Measurements from ENCODE around the gene PCDHGA2.
"Not testable (repeated sequence)": the region's sequence is repeated elsewhere in the genome, so short reads cannot be mapped to it uniquely, and the experiment has no call there.

The PCDHGA2 gene

GRCh38 chr5:141384471-141385267, 46.1 kb downstream of the PCDHGA2 start:
- DNase-seq (ENCODE audit: low read depth), result no peak
- H3K4me3 ChIP-seq (ENCODE audit: low read depth, low read length), result no peak overlapping the region
- TF ChIP-seq, protein P1, sequence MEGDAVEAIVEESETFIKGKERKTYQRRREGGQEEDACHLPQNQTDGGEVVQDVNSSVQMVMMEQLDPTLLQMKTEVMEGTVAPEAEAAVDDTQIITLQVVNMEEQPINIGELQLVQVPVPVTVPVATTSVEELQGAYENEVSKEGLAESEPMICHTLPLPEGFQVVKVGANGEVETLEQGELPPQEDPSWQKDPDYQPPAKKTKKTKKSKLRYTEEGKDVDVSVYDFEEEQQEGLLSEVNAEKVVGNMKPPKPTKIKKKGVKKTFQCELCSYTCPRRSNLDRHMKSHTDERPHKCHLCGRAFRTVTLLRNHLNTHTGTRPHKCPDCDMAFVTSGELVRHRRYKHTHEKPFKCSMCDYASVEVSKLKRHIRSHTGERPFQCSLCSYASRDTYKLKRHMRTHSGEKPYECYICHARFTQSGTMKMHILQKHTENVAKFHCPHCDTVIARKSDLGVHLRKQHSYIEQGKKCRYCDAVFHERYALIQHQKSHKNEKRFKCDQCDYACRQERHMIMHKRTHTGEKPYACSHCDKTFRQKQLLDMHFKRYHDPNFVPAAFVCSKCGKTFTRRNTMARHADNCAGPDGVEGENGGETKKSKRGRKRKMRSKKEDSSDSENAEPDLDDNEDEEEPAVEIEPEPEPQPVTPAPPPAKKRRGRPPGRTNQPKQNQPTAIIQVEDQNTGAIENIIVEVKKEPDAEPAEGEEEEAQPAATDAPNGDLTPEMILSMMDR (IDR thresholded peaks at IDR 0.05; ENCODE audit: low read depth, low read length, missing control alignments), result no peak
- in situ Hi-C loops (cut with HindIII; ENCODE audit: low sequenced_read_pairs), result loop anchor here (5.0 kb wide), 1 partner anchor 47 kb away; the partner anchor contains the start of gene PCDHGA2

- in situ Hi-C loops (cut with HindIII; ENCODE audit: low sequenced_read_pairs), result loop anchor here (5.0 kb wide), 1 partner anchor 50 kb away; the partner anchor contains the start of gene PCDHGA2
- H3K4me3 ChIP-seq (ENCODE audit: low read depth, low read length), result peak within 1 kb of the TSS; percentile 24
These were observed 49.2 kb downstream of the PCDHGA2 start, which contains the start of gene PCDHGB4 for GRCh38 chr5:141387557-141388311. Gene PCDHGB4, plus strand, starts transcription at chr5:141387698. Its CDS starts 187 bp downstream, at chr5:141387885.

GRCh38 chr5:141388661-141389060, 50.1 kb downstream of the PCDHGA2 start:
- TF ChIP-seq, protein P1 (IDR thresholded peaks at IDR 0.05; ENCODE audit: low read depth, low read length, missing control alignments), result no peak
- no peak overlapping the region for H3K4me3 ChIP-seq (ENCODE audit: low read depth, low read length)
- in situ Hi-C loops (cut with HindIII; ENCODE audit: low sequenced_read_pairs), result loop anchor here (5.0 kb wide), 1 partner anchor 51 kb away; the partner anchor contains the start of gene PCDHGA2
- DNase-seq (ENCODE audit: low read depth), result no peak

More at GRCh38 chr5:141387557-141388311, 49.2 kb downstream of the PCDHGA2 start, which contains the start of gene PCDHGB4:
- not testable (repeated sequence) for DNase-seq (ENCODE audit: low read depth)
- TF ChIP-seq, protein P1 (IDR thresholded peaks at IDR 0.05; ENCODE audit: low read depth, low read length, missing control alignments), result peak; percentile 49

DNA sequence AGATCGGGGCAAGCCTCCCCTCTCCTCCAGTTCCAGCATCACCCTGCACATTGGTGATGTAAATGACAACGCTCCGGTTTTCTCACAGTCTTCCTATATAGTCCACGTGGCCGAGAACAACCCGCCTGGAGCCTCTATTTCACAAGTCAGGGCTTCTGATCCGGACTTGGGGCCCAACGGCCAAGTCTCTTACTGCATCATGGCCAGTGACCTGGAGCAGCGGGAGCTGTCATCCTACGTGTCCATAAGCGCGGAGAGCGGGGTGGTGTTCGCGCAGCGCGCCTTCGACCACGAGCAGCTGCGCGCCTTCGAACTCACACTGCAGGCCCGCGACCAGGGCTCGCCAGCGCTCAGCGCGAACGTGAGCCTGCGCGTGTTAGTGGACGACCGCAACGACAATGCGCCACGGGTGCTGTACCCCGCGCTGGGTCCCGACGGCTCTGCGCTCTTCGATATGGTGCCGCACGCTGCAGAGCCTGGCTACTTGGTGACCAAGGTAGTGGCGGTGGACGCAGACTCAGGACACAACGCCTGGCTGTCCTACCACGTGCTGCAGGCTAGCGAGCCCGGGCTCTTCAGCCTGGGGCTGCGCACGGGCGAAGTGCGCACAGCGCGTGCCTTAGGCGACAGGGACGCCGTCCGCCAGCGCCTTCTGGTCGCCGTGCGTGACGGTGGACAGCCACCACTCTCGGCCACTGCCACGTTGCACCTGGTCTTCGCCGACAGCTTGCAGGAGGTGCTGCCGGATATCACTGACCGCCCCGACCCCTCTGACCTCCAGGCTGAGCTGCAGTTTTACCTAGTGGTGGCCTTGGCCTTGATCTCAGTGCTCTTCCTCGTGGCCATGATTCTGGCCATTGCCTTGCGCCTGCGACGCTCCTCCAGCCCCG, 50.8 kb downstream of the PCDHGA2 start:
- in situ Hi-C loops (cut with HindIII; ENCODE audit: low sequenced_read_pairs), result loop anchor here (5.0 kb wide), 1 partner anchor 52 kb away; the partner anchor contains the start of gene PCDHGA2
- TF ChIP-seq, protein P1 (IDR thresholded peaks at IDR 0.05; ENCODE audit: low read depth, low read length, missing control alignments), result no peak
- no peak for DNase-seq (ENCODE audit: low read depth)
- H3K4me3 ChIP-seq (ENCODE audit: low read depth, low read length), result no peak overlapping the region

DNA sequence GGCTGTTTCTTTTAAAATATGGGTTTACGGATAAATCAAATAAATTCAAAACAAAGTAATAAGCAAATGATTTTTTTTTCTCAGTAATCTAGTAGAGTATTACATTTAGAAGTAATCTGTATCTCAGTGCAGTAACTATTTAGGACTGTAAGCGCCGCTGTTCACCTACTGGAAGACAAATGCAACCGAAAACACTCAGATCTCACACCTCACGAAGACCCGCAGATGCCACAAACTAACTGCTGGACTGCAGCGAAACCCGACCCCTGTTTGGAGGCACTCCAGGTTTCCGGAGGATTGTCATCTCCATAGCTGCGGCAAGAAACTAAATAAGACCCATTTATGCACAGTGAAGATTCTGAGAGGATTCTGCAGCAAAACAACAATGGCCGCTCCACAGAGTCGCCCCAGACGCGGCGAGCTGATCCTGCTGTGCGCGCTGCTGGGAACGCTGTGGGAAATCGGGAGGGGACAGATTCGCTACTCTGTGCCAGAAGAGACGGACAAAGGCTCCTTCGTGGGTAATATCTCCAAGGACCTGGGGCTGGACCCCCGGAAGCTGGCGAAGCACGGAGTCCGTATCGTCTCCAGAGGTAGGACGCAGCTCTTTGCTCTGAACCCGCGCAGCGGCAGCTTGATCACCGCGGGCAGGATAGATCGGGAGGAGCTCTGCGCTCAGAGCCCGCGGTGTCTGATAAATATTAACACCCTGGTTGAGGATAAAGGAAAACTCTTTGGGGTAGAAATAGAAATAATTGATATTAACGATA, 54.1 kb downstream of the PCDHGA2 start, which contains the start of gene PCDHGA8:
Gene PCDHGA8, plus strand, starts transcription at position 205 of the 770 bp plus-strand sequence. Its CDS starts 181 bp downstream, at position 386.
- in situ Hi-C loops (cut with HindIII; ENCODE audit: low sequenced_read_pairs), result no loop called here
- H3K4me3 ChIP-seq (ENCODE audit: low read depth, low read length), result no peak within 1 kb of the TSS
- TF ChIP-seq, protein P1 (IDR thresholded peaks at IDR 0.05; ENCODE audit: low read depth, low read length, missing control alignments), result peak; percentile 9
- no peak for DNase-seq (ENCODE audit: low read depth)

All from astrocyte of the cerebellum (primary cell).